ENCODE measurements around the gene ART5. TPM values are rescaled to one million over a fixed set of nuclear protein-coding genes. Genes with fewer than 3 reads are reported as not detected.

ART5 gene
- total and polyA plus RNA-seq, 2 experiments from 2014 or later = 6.4 to 12.9 TPM

GRCh38 chr11:3623767-3624458, 17.9 kb downstream of the ART5 start:
- H3K4me1 Mint-ChIP-seq = no peaks in the 10 kb centered on the region; the same call in 2 of the 3 replicates
- Histone ChIP-seq H3K4me1 (ENCODE audit: insufficient read depth) (no peaks in the 10 kb centered on the region), H3K9me2 (ENCODE audit: insufficient read depth) (0 out of 2 replicates have a peak, but pooled peaks cover 3% of the 10 kb centered on the region), H4K20me1 (replicated peaks; ENCODE audit: insufficient read depth) (no peaks in the 10 kb centered on the region), H2AFZ (no peak overlapping the region), H3K4me2 (no peak overlapping the region), H3K4me3 (no peak overlapping the region), H3F3A (replicated peaks; ENCODE audit: low read depth) (no peaks in the 10 kb centered on the region), H3K79me2 (replicated peaks; ENCODE audit: insufficient read depth) (no peaks in the 10 kb centered on the region), H3K27me3 (ENCODE audit: insufficient read depth) (no peaks in the 10 kb centered on the region), H3K27ac (ENCODE audit: low read depth) (no peak overlapping the region), H3K36me3 (ENCODE audit: insufficient read depth) (no peaks in the 10 kb centered on the region)
- TF ChIP-seq POLR2AphosphoS5 (IDR thresholded peaks at IDR 0.05; ENCODE audit: low read depth) (no peak), EZH2phosphoT487 (IDR thresholded peaks at IDR 0.05; ENCODE audit: unreplicated experiment) (no peak), ZNF331 (CRISPR knock-in tag; IDR thresholded peaks at IDR 0.05; ENCODE audit: low read depth) (no peak), NANOG (IDR thresholded peaks at IDR 0.05; ENCODE audit: borderline replicate concordance) (no peak), STAT1 (IDR thresholded peaks at IDR 0.05; ENCODE audit: unreplicated experiment) (no peak), CREB1 (CRISPR knock-in tag; IDR thresholded peaks at IDR 0.05; ENCODE audit: low read depth) (no peak), ZNF114 (CRISPR knock-in tag; IDR thresholded peaks at IDR 0.05) (no peak), EZH2 (IDR thresholded peaks at IDR 0.05; ENCODE audit: low read depth, unreplicated experiment) (no peak), JUNB (IDR thresholded peaks at IDR 0.05; ENCODE audit: unreplicated experiment) (no peak)
- TF ChIP-seq, protein P1, sequence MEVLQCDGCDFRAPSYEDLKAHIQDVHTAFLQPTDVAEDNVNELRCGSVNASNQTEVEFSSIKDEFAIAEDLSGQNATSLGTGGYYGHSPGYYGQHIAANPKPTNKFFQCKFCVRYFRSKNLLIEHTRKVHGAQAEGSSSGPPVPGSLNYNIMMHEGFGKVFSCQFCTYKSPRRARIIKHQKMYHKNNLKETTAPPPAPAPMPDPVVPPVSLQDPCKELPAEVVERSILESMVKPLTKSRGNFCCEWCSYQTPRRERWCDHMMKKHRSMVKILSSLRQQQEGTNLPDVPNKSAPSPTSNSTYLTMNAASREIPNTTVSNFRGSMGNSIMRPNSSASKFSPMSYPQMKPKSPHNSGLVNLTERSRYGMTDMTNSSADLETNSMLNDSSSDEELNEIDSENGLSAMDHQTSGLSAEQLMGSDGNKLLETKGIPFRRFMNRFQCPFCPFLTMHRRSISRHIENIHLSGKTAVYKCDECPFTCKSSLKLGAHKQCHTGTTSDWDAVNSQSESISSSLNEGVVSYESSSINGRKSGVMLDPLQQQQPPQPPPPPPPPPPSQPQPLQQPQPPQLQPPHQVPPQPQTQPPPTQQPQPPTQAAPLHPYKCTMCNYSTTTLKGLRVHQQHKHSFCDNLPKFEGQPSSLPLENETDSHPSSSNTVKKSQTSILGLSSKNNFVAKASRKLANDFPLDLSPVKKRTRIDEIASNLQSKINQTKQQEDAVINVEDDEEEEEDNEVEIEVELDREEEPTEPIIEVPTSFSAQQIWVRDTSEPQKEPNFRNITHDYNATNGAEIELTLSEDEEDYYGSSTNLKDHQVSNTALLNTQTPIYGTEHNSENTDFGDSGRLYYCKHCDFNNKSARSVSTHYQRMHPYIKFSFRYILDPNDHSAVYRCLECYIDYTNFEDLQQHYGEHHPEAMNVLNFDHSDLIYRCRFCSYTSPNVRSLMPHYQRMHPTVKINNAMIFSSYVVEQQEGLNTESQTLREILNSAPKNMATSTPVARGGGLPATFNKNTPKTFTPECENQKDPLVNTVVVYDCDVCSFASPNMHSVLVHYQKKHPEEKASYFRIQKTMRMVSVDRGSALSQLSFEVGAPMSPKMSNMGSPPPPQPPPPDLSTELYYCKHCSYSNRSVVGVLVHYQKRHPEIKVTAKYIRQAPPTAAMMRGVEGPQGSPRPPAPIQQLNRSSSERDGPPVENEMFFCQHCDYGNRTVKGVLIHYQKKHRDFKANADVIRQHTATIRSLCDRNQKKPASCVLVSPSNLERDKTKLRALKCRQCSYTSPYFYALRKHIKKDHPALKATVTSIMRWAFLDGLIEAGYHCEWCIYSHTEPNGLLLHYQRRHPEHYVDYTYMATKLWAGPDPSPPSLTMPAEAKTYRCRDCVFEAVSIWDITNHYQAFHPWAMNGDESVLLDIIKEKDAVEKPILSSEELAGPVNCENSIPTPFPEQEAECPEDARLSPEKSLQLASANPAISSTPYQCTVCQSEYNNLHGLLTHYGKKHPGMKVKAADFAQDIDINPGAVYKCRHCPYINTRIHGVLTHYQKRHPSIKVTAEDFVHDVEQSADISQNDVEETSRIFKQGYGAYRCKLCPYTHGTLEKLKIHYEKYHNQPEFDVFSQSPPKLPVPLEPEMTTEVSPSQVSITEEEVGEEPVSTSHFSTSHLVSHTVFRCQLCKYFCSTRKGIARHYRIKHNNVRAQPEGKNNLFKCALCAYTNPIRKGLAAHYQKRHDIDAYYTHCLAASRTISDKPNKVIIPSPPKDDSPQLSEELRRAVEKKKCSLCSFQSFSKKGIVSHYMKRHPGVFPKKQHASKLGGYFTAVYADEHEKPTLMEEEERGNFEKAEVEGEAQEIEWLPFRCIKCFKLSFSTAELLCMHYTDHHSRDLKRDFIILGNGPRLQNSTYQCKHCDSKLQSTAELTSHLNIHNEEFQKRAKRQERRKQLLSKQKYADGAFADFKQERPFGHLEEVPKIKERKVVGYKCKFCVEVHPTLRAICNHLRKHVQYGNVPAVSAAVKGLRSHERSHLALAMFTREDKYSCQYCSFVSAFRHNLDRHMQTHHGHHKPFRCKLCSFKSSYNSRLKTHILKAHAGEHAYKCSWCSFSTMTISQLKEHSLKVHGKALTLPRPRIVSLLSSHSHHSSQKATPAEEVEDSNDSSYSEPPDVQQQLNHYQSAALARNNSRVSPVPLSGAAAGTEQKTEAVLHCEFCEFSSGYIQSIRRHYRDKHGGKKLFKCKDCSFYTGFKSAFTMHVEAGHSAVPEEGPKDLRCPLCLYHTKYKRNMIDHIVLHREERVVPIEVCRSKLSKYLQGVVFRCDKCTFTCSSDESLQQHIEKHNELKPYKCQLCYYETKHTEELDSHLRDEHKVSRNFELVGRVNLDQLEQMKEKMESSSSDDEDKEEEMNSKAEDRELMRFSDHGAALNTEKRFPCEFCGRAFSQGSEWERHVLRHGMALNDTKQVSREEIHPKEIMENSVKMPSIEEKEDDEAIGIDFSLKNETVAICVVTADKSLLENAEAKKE (CRISPR knock-in tag; IDR thresholded peaks at IDR 0.05) = no peak
- TF ChIP-seq, protein P2, sequence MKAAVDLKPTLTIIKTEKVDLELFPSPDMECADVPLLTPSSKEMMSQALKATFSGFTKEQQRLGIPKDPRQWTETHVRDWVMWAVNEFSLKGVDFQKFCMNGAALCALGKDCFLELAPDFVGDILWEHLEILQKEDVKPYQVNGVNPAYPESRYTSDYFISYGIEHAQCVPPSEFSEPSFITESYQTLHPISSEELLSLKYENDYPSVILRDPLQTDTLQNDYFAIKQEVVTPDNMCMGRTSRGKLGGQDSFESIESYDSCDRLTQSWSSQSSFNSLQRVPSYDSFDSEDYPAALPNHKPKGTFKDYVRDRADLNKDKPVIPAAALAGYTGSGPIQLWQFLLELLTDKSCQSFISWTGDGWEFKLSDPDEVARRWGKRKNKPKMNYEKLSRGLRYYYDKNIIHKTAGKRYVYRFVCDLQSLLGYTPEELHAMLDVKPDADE (IDR thresholded peaks at IDR 0.05) = no peak
- TF ChIP-seq, protein P3, sequence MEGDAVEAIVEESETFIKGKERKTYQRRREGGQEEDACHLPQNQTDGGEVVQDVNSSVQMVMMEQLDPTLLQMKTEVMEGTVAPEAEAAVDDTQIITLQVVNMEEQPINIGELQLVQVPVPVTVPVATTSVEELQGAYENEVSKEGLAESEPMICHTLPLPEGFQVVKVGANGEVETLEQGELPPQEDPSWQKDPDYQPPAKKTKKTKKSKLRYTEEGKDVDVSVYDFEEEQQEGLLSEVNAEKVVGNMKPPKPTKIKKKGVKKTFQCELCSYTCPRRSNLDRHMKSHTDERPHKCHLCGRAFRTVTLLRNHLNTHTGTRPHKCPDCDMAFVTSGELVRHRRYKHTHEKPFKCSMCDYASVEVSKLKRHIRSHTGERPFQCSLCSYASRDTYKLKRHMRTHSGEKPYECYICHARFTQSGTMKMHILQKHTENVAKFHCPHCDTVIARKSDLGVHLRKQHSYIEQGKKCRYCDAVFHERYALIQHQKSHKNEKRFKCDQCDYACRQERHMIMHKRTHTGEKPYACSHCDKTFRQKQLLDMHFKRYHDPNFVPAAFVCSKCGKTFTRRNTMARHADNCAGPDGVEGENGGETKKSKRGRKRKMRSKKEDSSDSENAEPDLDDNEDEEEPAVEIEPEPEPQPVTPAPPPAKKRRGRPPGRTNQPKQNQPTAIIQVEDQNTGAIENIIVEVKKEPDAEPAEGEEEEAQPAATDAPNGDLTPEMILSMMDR (conservative IDR thresholded peaks at IDR 0.05; ENCODE audit: low read depth in 2 of 2) = no peak
- TF ChIP-seq, protein P4, sequence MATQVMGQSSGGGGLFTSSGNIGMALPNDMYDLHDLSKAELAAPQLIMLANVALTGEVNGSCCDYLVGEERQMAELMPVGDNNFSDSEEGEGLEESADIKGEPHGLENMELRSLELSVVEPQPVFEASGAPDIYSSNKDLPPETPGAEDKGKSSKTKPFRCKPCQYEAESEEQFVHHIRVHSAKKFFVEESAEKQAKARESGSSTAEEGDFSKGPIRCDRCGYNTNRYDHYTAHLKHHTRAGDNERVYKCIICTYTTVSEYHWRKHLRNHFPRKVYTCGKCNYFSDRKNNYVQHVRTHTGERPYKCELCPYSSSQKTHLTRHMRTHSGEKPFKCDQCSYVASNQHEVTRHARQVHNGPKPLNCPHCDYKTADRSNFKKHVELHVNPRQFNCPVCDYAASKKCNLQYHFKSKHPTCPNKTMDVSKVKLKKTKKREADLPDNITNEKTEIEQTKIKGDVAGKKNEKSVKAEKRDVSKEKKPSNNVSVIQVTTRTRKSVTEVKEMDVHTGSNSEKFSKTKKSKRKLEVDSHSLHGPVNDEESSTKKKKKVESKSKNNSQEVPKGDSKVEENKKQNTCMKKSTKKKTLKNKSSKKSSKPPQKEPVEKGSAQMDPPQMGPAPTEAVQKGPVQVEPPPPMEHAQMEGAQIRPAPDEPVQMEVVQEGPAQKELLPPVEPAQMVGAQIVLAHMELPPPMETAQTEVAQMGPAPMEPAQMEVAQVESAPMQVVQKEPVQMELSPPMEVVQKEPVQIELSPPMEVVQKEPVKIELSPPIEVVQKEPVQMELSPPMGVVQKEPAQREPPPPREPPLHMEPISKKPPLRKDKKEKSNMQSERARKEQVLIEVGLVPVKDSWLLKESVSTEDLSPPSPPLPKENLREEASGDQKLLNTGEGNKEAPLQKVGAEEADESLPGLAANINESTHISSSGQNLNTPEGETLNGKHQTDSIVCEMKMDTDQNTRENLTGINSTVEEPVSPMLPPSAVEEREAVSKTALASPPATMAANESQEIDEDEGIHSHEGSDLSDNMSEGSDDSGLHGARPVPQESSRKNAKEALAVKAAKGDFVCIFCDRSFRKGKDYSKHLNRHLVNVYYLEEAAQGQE (IDR thresholded peaks at IDR 0.05; ENCODE audit: unreplicated experiment) = no peak
- no peaks in the 10 kb centered on the region; the same call in 2 of the 3 replicates for H3K36me3 Mint-ChIP-seq (ENCODE audit: low read depth)
- H3K4me3 Mint-ChIP-seq = no peak overlapping the region
- peaks cover 11% of the 10 kb centered on the region for H3K27me3 Mint-ChIP-seq (ENCODE audit: insufficient read depth, low read depth, poor library complexity)
- DNase-seq (ENCODE audit: low spot score) (no peak), ATAC-seq (no peak)
- no peak overlapping the region for H3K27ac Mint-ChIP-seq
- H3K9me3 Mint-ChIP-seq = no peaks in the 10 kb centered on the region

All from GM23338 (cell line).